Neural cell (in vitro differentiated cells): ENCODE data around the gene ZFP90. TPM values are rescaled to one million over a fixed set of nuclear protein-coding genes. Genes with fewer than 3 reads are reported as not detected.

ENCODE experiments used
- H2AFZ ChIP-seq: fragments of 200-600, 300-800 bp; sonication (generic), shearing (Covaris generic); 2 replicates; pipeline ENCODE4 v1.6.0; 2014; ENCODE audit warnings: low read depth, mild to moderate bottlenecking, antibody characterized with exemption, low read length, moderate library complexity
- H3F3A ChIP-seq: fragments of 200-600 bp; shearing (Covaris generic); 2 replicates; pipeline ENCODE4 v1.6.1; 2016; ENCODE audit warnings: mild to moderate bottlenecking, moderate library complexity, mixed read lengths, antibody characterized with exemption, low read length; ENCODE audit not compliant: insufficient read depth, poor library complexity, severe bottlenecking
- H3K27ac ChIP-seq: fragments of 200-600, 300-800 bp; sonication (generic), shearing (Covaris generic); 2 replicates; pipeline ENCODE4 v1.5.1; 2014; ENCODE audit warnings: mild to moderate bottlenecking, low read length, moderate library complexity
- H3K27me3 ChIP-seq: fragments of 300-800, 200-600 bp; sonication (generic), shearing (Covaris generic); 2 replicates; pipeline ENCODE4 v1.6.0; 2014; ENCODE audit warnings: mild to moderate bottlenecking, low read depth, low read length, moderate library complexity; ENCODE audit not compliant: insufficient read depth
- H3K36me3 ChIP-seq: fragments of 300-800, 200-600 bp; sonication (generic), shearing (Covaris generic); 2 replicates; pipeline ENCODE4 v1.5.1; 2014; ENCODE audit warnings: mild to moderate bottlenecking, antibody characterized with exemption, low read length, moderate library complexity; ENCODE audit not compliant: insufficient read depth
- H3K4me2 ChIP-seq: fragments of 300-800, 200-600 bp; sonication (generic), shearing (Covaris generic); 2 replicates; pipeline ENCODE4 v1.6.0; 2014; ENCODE audit warnings: mild to moderate bottlenecking, low read length
- H3K4me3 ChIP-seq: fragments of 300-800, 200-600 bp; sonication (generic), shearing (Covaris generic); 2 replicates; pipeline ENCODE4 v1.5.1; 2014; ENCODE audit warnings: mild to moderate bottlenecking, low read length, moderate library complexity
- H3K79me2 ChIP-seq: fragments of 200-600 bp; shearing (Covaris generic); replicated peaks from 2 replicates; pipeline ENCODE4 v1.6.0; 2014; ENCODE audit warnings: mild to moderate bottlenecking, low read length, moderate library complexity; ENCODE audit not compliant: insufficient read depth
- H3K9ac ChIP-seq: fragments of 300-800, 200-600 bp; sonication (generic), shearing (Covaris generic); 2 replicates; pipeline ENCODE4 v1.6.1; 2016; ENCODE audit warnings: mild to moderate bottlenecking, low read length, mixed read lengths
- H3K9me2 ChIP-seq: fragments of 200-600 bp; shearing (Covaris generic); 2 replicates; pipeline ENCODE4 v1.6.1; 2016; ENCODE audit warnings: mild to moderate bottlenecking, low read length, mixed read lengths; ENCODE audit not compliant: insufficient read depth
- H3K9me3 ChIP-seq: fragments of 200-600, 300-800 bp; sonication (generic), shearing (Covaris generic); 2 replicates; pipeline ENCODE4 v1.6.1; 2016; ENCODE audit warnings: mild to moderate bottlenecking, mixed run types, low read length, moderate library complexity, mixed read lengths
- H4K20me1 ChIP-seq: fragments of 200-600 bp; shearing (Covaris generic); 2 replicates; pipeline ENCODE4 v1.6.1; 2016; ENCODE audit warnings: mild to moderate bottlenecking, mixed run types; ENCODE audit not compliant: insufficient read depth
- CTCF ChIP-seq: fragments of 450-650 bp; IDR thresholded peaks from 2 replicates; pipeline ENCODE4 v1.5.1; 2014; ENCODE audit warnings: antibody characterized with exemption, mild to moderate bottlenecking, moderate library complexity; ENCODE audit not compliant: poor library complexity, severe bottlenecking
- EP300 ChIP-seq: fragments of 450-650 bp; conservative IDR thresholded peaks from 2 replicates; pipeline ENCODE4 v1.6.1; 2014; ENCODE audit warnings: antibody characterized with exemption, mild to moderate bottlenecking, moderate library complexity; ENCODE audit not compliant: poor library complexity, severe bottlenecking
- EZH2 ChIP-seq: fragments of 200-600, 300-800 bp; shearing (Covaris generic), sonication (generic); IDR thresholded peaks from 2 replicates; pipeline ENCODE4 v1.6.1; 2014; ENCODE audit warnings: antibody characterized with exemption, low read length, borderline replicate concordance, mild to moderate bottlenecking; ENCODE audit not compliant: insufficient read depth, poor library complexity, severe bottlenecking
- MXI1 ChIP-seq: fragments of 450-650 bp; conservative IDR thresholded peaks from 2 replicates; pipeline ENCODE4 v1.6.1; 2014; ENCODE audit warnings: antibody characterized with exemption, mild to moderate bottlenecking; ENCODE audit not compliant: poor library complexity, severe bottlenecking
- POLR2AphosphoS5 ChIP-seq: IDR thresholded peaks from 2 replicates; pipeline ENCODE4 v1.6.1; 2012
- RAD21 ChIP-seq: fragments of 450-650 bp; conservative IDR thresholded peaks from 2 replicates; pipeline ENCODE4 v1.6.1; 2014; ENCODE audit warnings: antibody characterized with exemption, mild to moderate bottlenecking, moderate library complexity
- REST ChIP-seq: IDR thresholded peaks from 2 replicates; pipeline ENCODE4 v1.6.1; 2012; ENCODE audit warnings: borderline replicate concordance
- SMC3 ChIP-seq: fragments of 450-650 bp; conservative IDR thresholded peaks from 2 replicates; pipeline ENCODE4 v1.6.1; 2014; ENCODE audit warnings: antibody characterized with exemption, mild to moderate bottlenecking, moderate library complexity; ENCODE audit not compliant: poor library complexity
- TAF1 ChIP-seq: IDR thresholded peaks from 2 replicates; pipeline ENCODE4 v1.6.1; 2012; ENCODE audit warnings: low read depth
- polyA plus RNA-seq: library from polyadenylated mRNA; depleted of rRNA; stranded (reverse); fragments of >200 nt; gene quantifications from 2 replicates; pipeline ENCODE4 v1.2.3, GENCODE V29; 2014

The ZFP90 gene
- polyA plus RNA-seq, 1 donor from 2014 or later, result 73.6 TPM

GRCh38 chr16:68508013-68508412 is 31.1 kb upstream of the ZFP90 start:
- Histone ChIP-seq H3K79me2 (no peaks in the 10 kb centered on the region), H2AFZ (no peak overlapping the region), H3K4me3 (no peak overlapping the region), H3K9me2 (no peaks in the 10 kb centered on the region), H3K4me2 (no peak overlapping the region), H3K27ac (no peak overlapping the region), H3K27me3 (no peaks in the 10 kb centered on the region), H3K9ac (no peak overlapping the region), H3K9me3 (no peaks in the 10 kb centered on the region), H3F3A (no peaks in the 10 kb centered on the region), H4K20me1 (no peaks in the 10 kb centered on the region), H3K36me3 (no peaks in the 10 kb centered on the region)
- no peak for TF ChIP-seq SMC3
- no peak for TF ChIP-seq EP300
- no peak for TF ChIP-seq EZH2
- TF ChIP-seq TAF1, result no peak
- TF ChIP-seq RAD21, result no peak
- no peak for TF ChIP-seq MXI1
- no peak for TF ChIP-seq CTCF
- TF ChIP-seq POLR2AphosphoS5, result no peak
- TF ChIP-seq REST, result no peak

- H3K9me2 ChIP-seq, result no peaks in the 10 kb centered on the region
- H3K9me3 ChIP-seq, result no peaks in the 10 kb centered on the region
- no peaks in the 10 kb centered on the region for H3K36me3 ChIP-seq
- H3K4me2 ChIP-seq, result no peak overlapping the region
- H3F3A ChIP-seq, result no peaks in the 10 kb centered on the region
- no peak overlapping the region for H3K4me3 ChIP-seq
- H3K9ac ChIP-seq, result no peak overlapping the region
- no peaks in the 10 kb centered on the region for H3K79me2 ChIP-seq
- H2AFZ ChIP-seq, result no peak overlapping the region
- no peaks in the 10 kb centered on the region for H4K20me1 ChIP-seq
- H3K27me3 ChIP-seq, result no peaks in the 10 kb centered on the region
- no peak for TF ChIP-seq EZH2
- no peak for TF ChIP-seq SMC3
- TF ChIP-seq EP300, result no peak
- TF ChIP-seq RAD21, result no peak
- TF ChIP-seq MXI1, result no peak
- TF ChIP-seq TAF1, result no peak
- no peak for TF ChIP-seq POLR2AphosphoS5
- no peak for TF ChIP-seq CTCF
- TF ChIP-seq REST, result no peak
- H3K27ac ChIP-seq, result no peak overlapping the region
Observed at GRCh38 chr16:68508641-68509240, 30.4 kb upstream of the ZFP90 start.
